C1 segment of cervical spinal cord (tissue), 14 donors: ENCODE results near the gene UNC45A.
A peak's percentile ranks its signal among the peaks of the same experiment; 100 is the strongest.
"Not testable (repeated sequence)": the region's sequence is repeated elsewhere in the genome, so short reads cannot be mapped to it uniquely, and the experiment has no call there.

Experiments used
- DNase-seq, 14 donors: peaks; one replicate each; lab custom pipeline; 2025; lab: John Stamatoyannopoulos, UW

Gene UNC45A

DNA sequence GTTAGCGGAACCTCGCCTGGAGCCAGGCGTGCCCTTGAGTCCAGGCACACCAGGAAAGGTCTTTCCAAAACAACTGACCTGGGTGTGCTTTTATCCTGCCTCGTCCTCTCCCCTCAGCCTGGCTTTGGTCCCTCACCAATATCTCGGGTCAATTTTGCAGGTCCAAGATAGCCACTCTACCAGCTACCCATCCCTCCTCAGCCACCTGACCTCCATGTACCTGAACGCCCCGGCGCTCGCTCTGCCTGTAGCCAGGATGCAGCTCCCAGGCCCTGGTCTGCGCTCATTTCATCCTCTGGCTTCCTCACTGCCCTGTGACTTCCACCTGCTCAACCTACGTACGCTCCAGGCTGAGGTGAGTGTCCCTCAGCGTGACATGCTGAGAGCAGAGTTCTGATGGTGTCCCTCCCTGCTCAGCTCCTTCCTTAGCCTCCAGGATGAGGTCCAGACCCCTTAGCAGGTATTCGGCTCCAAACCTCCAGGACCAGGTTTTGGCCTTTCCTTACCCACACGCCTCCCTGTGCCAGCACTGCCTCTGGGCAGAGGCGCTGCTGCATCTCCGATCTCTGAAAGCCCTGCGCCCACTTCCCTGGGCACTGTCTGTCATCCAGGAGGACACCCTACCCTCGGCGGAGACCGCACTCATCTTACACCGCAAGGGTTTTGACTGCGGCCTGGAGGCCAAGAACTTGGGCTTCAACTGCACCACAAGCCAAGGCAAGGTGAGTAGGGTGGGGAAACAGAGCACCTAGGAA is 16.9 kb upstream of the UNC45A start:
- no peak for DNase-seq

DNA sequence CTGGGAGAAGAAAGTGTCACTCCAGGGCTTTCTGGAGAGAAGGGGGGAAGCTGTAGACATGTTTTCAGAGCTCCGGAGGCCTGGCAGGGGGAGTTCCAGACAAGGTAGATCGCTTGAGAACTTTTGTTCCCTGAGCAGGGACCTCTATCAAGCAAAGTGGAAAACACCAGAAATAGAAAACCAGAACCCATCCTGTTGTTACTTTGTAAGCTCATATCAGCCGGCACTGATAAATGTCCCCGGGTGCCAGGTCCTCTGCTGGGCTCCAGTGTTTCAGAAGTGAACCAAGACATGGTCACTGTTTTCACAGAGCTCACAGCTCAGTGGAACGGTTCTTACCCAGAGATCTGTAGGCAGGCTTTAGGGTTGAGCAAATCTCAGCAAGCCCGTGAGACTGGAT is 16.2 kb upstream of the UNC45A start:
- no peak for DNase-seq

DNA sequence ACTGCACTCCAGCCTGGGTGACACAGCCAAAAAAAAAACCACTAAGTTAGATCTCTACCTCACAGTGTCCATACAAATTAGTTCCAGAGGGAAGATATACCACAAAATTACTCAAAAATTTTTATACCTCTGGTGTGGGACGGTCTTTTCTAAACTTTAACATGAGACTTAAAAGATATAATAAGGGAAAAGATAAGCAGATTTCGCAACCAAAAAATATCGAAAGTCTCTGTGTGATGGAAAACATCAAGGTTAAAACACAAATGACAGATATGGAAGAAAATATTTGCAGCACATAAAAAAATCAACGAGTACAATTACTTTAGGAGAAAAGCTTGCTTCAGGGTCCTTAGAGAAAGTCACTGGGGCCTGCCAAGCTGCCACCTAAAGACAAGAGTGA is 13.2 kb upstream of the UNC45A start:
- no peak for DNase-seq

DNA sequence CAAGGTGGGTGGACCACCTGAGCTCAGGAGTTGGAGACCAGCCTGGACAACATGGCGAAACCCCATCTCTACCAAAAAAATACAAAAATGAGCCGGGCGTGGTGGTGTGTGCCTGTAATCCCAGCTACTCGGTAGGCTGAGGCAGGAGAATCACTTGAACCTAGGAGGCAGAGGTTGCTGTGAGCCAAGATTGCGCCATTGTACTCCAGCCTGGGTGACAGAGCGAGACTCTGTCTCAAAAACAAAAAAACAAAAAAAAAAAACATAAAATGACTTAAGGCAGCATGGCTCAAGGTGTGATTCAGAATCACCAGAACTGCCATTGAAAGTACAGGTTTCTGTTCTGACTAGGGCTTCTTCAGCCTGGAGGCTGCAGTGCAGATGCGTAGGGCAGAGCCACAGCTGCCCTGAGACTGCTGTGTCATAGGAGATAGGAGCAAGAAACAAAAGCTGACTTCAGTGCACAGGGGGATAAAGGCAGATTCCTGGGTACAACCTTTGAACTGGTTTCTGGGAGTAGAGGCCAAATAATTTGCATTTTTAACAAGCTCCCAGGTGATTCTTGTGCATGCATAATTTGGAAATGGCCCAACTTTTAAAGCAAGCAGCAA is 12.3 kb upstream of the UNC45A start:
- not testable (repeated sequence) for DNase-seq

DNA sequence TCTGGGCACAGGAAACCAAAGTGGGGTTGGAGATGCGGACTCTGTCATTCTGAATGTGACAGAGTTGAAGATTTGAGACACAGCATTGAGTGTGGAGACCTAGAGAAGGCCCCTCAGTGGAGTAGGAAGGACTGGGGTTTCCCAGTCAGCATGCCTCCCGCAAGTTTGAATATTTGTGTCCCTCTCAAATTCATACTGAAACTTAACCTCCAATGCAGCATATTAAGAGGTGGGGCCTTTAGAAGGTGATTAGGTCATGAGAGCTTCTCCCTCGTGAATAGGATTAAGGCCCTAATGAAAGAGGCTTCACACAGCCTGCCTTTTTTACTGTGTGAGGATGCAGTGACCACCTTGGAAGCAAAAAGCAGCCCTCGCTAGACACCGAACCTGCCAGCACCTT is 10.7 kb upstream of the UNC45A start:
- DNase-seq: no peak

DNA sequence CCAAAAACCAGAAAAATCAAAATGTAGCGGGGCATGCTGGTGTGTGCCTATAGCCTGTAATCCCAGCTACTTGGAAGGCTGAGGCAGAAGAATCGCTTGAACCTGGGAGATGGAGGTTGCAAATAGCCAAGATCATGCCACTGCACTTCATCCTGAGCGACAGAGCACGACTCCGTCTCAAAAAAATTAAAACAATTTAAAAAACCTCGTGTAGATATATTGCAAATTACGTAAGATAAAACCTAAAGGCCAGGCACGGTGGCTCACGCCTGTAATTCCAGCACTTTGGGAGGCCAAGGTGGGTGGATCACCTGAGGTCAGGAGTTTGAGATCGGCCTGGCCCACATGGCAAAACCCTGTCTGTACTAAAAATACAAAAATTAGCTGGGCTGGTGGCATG is 8.3 kb upstream of the UNC45A start:
- not testable (repeated sequence) for DNase-seq

DNA sequence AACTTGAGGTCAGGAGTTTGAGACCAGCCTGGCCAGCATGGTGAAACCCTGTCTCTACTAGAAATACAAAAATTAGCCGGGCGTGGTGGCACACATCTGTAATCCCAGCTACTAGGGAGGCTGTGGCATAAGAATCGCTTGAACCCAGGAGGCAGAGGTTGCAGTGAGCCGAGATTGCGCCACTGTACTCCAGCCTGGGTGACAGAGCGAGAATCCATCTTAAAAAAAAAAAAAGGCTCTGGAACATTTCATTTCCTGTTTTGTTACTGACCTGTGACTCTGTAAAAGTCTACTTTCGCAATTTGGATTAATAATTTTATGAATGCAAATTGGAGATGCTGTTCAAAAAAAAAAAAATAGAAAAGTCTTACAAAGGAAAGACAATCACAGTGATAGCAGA is 7.0 kb upstream of the UNC45A start:
- not testable (repeated sequence) for DNase-seq

DNA sequence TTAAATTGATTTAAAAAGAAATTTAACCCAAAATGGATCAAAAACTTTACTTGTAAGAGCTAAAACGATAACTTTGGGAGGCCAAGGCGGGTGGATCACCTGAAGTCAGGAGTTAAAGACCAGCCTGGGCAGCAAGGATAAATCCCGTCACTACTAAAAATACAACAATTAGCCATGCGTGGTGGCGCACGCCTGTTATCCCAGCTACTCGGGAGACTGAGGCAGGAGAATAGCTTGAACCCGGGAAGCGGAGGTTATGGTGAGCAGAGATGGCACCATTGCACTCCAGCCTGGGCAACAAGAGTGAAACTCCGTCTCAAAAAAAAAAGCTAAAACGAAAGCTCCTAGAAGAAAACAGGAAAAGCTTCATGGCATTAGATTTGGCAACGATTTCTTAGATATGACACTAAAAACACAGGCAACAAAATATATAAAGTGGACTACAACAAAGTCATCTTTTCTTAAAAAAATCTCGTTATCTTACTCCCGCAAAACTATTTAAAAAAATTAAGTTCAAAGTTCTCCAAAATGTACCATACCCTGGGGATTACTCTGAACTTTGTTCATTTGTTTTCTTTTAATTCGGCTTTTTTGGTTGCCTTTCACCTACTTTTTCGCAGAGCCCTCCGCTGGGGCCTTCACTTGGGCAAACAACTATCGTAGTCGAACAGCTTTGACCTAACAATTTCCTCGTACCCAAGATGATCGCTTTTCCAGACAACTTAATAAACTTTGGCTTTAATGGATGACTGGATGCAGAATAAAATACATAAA is 5.7 kb upstream of the UNC45A start:
- DNase-seq: peak in 1 of 14 donors; percentile 63

DNA sequence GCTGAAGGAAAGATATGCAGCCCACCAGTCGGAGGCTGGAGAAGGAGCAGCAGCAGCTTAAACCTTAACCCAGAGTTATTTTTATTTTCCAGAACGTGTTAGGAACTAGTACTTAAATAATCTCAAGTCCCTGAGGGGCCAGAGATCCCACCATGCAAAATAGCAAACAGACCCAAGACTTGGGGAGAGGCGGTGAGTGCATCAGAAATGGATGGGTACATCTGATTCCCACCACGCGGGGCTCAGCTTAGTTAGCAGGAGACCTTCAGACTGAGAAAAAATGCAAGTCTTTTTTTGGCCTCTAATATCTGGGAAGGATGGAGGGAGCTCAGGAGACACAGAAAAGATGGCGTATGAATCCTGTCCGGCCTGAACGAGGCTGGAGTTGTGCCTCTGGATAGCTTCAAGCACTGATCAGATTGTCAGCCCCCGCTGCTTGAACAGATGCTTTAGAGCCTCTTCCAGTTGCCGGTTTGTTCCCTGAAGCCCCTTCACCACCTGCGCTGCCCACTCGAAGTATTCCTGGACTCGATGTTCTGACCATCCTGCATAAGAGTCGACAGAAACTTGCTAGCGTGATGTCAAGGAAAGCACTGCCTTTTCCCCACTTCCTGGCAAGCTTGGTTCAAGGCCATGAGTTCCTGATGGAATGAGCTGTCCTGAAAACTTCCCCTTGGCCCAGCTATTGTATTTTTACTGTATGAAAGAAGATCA is 4.1 kb upstream of the UNC45A start:
- DNase-seq: no peak

DNA sequence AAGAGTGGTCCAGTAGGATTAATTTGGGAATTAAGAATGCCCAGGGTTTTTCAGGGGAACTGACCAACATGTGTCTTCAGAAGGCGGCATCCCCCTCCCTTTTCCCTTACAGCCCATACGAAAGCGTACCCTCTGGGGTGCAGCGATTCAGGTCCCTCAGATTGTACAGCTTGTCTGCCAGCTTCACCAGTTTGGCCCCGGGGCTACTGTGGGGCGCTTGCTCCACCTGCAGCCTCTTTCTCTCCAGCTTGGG is 3.6 kb upstream of the UNC45A start:
- peak in 1 of 14 donors; percentile 19 for DNase-seq

DNA sequence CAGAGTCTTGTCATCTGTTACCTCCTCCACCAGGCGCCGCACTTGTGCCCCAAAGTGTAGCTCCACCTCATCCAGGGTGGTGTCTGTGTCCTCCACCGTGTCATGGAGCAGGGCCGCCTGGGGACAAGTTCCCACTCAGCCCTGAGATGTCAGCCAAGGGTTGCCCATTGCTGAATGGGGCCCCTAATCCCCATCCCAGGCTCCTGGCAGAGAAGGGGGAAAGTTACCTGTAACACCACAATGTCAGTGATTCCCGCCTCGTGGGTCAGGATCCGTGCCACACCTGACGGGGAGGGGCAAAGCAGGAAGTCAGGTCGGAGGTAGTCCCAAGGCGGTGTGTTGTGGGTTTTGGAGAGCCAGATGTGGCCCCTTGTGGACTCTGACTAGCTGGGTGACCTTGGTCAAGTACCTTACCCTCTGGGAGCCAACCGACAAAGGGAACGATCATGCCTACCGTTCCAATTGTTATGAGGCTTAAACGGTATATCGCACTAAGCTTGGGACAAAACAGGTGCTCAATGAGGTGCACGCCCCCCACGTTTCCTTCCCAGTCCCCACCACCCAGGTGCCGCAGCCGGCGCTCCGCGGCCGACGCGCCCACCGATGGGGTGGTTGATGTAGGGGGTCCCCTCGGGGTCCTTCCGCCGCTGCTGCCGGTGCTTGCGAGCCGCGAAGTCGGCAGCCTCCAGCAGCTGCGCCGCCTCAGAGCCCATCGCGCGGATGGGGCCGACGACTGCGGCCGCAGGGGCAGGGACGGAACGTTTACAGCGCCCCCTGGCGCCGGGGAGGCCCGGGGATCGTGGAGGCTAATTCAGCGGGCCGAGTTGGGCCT is 3.0 kb upstream of the UNC45A start, which contains the start of gene HDDC3:
Gene HDDC3, minus strand, starts transcription at position 722 of the 832 bp plus-strand sequence. Its CDS starts 9 bp downstream, at position 713.
- peak in 13 of 14 donors; percentile 13 to 90 (median 72) for DNase-seq

DNA sequence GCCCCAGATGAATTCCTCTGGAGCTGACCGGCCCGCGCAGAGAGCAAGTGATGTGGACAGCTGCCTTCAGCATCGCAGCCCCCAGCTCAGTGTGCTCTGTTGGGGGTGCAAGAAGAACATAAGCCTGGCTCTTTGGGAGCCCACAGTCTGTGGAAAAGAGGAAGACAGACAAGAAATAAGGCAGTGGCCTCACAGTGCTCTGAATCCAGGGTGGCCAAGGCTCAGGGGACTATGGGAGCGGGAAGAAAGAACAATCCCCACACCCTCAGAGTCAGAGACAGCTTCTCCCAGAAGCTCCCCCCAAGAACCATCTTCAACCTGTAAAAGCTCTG is 2.5 kb upstream of the UNC45A start:
- DNase-seq: peak in 1 of 14 donors; percentile 39

DNA sequence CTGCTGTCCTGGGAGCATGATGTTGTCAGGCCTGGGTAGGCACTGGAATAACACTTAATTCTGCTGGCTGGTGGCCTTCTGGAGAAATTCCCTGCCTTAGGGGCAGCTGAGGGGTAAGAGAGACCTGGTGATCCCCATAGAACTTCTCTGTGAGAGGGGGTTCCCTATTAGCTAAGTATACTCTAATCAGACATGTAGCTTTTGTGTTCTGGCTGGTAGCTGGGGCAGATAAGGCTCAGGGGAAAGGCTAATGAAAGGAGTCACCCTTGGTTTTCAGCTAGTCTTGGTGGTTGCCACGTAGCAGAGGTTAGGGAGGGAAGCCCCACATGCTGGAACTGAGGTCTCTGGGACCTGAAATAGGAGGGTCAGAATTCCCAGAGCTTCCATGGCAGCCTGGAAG is 1.8 kb upstream of the UNC45A start:
- DNase-seq: no peak

DNA sequence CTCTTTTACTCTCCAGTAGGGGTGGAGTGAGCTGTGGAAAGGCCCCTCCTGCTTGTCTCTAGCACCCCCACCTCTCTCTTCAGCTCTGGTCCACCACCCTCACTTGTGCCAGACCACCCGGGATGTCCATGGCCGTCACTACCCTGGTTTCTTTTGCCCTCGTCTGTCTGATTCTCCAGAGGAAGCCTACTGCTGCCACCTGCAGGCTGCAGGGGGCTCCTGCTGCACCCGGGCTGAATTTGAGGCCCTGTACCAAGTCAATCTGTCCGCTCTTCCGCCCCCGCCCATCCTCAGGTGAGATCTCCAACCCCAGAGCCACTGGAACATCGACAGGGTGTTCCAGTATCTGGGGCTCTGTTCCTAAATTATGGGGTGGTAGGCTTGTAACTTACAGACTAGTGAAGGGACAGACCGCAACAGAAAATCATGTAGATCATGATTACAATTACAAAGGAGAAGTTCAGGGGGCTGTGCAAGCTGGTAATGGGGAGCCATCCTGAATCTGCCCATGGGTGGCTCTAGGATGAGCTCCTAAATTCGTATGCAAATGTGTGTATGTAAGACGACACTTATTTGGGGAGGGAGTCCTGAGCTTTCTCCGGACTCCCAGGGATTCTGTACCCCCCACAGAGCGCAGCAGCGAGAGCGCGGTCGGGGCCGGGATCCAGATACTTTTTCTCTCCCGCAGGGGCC is 683 bp upstream of the UNC45A start:
- peak; percentile 7 to 82 (median 66) for DNase-seq

DNA sequence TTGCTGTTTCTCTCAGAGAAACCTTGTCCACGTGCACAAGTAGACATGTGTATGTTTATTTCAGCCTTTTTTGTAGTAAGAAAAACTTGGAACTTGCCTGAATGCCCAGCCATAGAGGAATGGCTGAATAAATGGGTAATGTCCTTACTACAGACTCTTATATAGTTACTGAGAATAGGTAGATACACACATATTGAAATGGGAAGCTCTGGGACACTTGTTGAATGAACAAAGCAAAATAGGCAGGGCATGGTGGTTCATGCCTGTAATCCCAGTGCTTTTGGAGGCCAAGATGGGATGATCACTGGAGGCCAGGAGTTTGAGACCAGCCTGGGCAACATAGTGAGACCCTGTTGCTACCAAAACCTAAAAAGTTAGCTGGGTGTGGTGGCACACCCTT is 1.7 kb downstream of the UNC45A start:
- no peak for DNase-seq

DNA sequence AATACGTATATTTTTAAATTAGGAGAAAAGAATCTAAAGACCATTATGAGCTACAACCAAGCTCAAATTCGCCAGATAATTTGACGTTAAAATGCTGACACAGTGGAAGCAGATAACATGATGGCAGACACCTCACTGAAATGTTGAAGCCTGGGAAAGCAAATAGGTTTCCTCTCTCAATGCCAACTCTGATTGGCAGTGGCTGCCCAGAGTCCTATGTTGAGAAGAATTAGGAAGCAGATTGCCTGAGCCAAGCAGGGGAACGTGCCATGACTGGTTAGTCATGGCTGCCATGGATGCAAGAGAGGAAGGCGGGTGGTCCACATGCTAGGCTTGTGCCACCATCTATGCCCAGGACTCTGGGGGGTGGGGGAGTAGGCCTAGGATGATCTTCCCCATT is 3.2 kb downstream of the UNC45A start:
- no peak for DNase-seq

DNA sequence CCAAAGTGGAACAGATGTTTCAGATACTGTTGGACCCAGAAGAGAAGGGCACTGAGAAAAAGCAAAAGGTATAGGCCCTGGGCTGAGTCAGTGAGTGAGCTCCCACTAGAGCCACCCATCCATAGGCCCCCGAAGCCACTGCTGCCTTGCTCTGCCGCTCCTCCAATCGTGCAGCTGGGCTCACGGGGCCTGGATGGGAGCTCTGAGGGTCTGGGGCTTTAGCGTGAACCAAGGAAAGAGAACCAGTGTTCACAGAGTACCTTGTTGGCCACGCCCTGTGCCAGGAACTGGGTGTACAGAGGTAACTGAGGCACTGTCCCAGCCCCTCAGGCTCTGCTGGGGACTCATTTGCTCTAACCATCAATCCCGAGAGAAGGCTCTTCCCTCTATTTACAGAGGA is 4.7 kb downstream of the UNC45A start:
- no peak for DNase-seq

DNA sequence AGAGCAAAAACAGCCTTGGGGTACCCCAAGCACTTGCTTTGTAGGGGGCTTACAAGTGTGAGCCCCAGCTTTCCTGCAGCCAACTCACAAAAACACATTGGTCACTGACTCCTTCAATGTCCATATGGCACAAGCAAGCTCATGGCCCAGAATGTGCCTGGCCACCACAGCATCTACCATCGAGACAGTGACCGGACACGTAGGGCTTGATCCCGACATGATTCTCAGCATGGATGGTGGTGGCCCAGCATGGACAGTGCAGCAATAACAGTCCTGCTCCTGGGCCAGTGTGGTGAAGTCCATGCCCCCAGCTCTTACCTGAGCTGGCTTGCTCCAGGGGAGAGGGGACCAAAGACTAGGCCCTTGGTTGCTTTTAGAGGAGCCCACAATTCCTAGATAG is 6.0 kb downstream of the UNC45A start:
- no peak for DNase-seq

DNA sequence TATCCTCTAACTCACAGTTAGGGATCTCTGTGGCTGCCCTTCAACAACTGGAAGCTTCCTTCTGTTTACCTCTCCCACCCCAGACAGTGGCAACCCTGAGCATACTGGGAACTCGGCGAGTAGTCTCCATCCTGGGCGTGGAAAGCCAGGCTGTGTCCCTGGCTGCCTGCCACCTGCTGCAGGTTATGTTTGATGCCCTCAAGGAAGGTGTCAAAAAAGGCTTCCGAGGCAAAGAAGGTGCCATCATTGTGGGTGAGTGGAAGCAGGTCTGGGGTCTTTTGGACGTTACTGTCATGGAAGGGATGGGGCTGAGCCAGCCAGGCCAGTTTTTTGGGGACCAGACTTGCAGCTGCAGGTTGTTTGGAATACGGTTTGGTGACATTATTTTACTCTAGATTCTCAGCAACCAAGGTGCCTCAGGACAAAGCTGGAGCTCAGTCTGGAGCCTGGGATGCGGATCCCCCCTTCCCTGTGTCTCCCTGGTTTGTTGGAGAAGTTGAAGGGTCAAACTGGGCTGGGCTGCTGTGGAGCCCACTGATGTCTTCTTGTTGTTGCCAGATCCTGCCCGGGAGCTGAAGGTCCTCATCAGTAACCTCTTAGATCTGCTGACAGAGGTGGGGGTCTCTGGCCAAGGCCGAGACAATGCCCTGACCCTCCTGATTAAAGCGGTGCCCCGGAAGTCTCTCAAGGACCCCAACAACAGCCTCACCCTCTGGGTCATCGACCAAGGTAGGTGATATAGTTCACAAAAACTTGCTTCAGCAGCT is 7.5 kb downstream of the UNC45A start:
- DNase-seq: no peak

DNA sequence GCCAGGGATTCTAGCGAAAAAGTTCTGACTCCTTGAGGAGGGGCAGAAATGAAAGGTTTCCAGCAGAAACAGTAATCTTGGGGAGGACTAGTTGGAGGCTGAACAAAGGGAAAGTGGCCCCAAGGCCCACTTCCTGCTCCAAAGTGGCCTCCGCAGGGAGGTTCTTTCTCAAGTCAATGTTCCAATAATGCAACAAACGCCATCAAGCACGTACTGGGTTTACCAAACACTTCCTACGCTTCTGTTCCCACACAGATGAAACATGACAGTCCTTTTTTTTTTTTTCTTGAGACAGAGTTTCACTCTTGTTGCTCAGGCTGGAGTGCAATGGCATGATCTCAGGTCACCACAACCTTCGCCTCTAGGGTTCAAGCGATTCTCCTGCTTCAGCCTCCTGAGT is 10.0 kb downstream of the UNC45A start:
- DNase-seq: no peak
